Cardiac fibroblast (primary cell): ENCODE data around the gene STAM.

Experiments
- DNase-seq, 2 donors: peaks; one replicate each; pipeline versions ENCODE4 v3.0.0 to v3.0.0-alpha.2; 2010; ENCODE audit warnings: low read depth in 2 of 2
- H3K4me3 ChIP-seq, 2 donors: replicated peaks in 1 of 2; 1 replicate in 1 of 2; 2 replicates in 1 of 2; pipeline ENCODE4 v1.5.1; 2011; ENCODE audit warnings: low read depth in 2 of 2, low read length in 2 of 2, mild to moderate bottlenecking in 2 of 2, moderate library complexity in 1 of 2
- CTCF ChIP-seq: IDR thresholded peaks from one replicate; pipeline ENCODE4 v1.5.1; 2011; ENCODE audit warnings: low read depth, mild to moderate bottlenecking, low read length, inconsistent platforms

The STAM gene

GRCh38 chr10:17651896-17652295, 7.9 kb downstream of the STAM start:
- TF ChIP-seq CTCF: no peak
- peak in 1 of 2 donors; percentile 33 for DNase-seq
- no peak overlapping the region for H3K4me3 ChIP-seq

GRCh38 chr10:17652585-17652984, 8.6 kb downstream of the STAM start:
- TF ChIP-seq CTCF: no peak
- H3K4me3 ChIP-seq: no peak overlapping the region
- peak in 1 of 2 donors; percentile 36 for DNase-seq

GRCh38 chr10:17655009-17655408, 11.1 kb downstream of the STAM start:
- TF ChIP-seq CTCF: no peak
- DNase-seq: no peak
- no peak overlapping the region for H3K4me3 ChIP-seq

GRCh38 chr10:17655567-17656146, 11.7 kb downstream of the STAM start:
- TF ChIP-seq CTCF: no peak
- DNase-seq: peak in 1 of 2 donors; percentile 36
- no peak overlapping the region for H3K4me3 ChIP-seq

GRCh38 chr10:17657103-17657500, 13.2 kb downstream of the STAM start:
- no peak overlapping the region for H3K4me3 ChIP-seq
- DNase-seq: no peak

GRCh38 chr10:17659365-17659764, 15.4 kb downstream of the STAM start:
- no peak for DNase-seq
- no peak overlapping the region for H3K4me3 ChIP-seq
- TF ChIP-seq CTCF: no peak

More at GRCh38 chr10:17657103-17657500, 13.2 kb downstream of the STAM start:
- no peak for TF ChIP-seq CTCF

GRCh38 chr10:17660921-17661320, 17.0 kb downstream of the STAM start:
- no peak for TF ChIP-seq CTCF
- no peak overlapping the region for H3K4me3 ChIP-seq
- peak in 1 of 2 donors; percentile 24 for DNase-seq
